Astrocyte (in vitro differentiated cells and primary cell): Measurements from ENCODE around the gene HELT.
"Not testable (repeated sequence)": the region's sequence is repeated elsewhere in the genome, so short reads cannot be mapped to it uniquely, and the experiment has no call there.

ENCODE experiments used
- EZH2 ChIP-seq: IDR thresholded peaks from 2 replicates; pipeline ENCODE4 v1.6.1; 2012; ENCODE audit warnings: mild to moderate bottlenecking, low read length, inconsistent platforms; ENCODE audit not compliant: insufficient read depth
- TF ChIP-seq, protein P1 (sequence below): IDR thresholded peaks from 2 replicates; pipeline ENCODE4 v1.5.1; 2011; ENCODE audit warnings: low read depth, mild to moderate bottlenecking, inconsistent platforms, low read length, moderate library complexity; ENCODE audit not compliant: insufficient read depth

DNA sequence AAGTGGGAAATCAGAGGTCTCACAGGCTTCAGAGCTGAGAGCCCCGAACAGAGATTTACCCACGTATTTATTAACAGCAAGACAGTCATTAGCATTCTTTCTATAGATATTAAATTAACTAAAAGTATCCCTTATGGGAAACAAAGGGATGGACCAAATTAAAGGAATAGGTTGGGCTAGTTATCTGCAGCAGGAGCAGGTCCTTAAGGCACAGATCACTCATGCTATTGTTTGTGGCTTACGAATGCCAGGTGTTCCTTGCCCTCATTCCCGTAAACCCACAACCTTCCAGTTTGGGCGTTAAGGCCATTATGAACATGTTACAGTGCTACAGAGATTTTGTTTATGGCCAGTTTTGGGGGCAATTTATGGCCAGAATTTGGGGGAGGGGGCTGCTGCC, 33.0 kb downstream of the HELT start:
- TF ChIP-seq, protein P1, sequence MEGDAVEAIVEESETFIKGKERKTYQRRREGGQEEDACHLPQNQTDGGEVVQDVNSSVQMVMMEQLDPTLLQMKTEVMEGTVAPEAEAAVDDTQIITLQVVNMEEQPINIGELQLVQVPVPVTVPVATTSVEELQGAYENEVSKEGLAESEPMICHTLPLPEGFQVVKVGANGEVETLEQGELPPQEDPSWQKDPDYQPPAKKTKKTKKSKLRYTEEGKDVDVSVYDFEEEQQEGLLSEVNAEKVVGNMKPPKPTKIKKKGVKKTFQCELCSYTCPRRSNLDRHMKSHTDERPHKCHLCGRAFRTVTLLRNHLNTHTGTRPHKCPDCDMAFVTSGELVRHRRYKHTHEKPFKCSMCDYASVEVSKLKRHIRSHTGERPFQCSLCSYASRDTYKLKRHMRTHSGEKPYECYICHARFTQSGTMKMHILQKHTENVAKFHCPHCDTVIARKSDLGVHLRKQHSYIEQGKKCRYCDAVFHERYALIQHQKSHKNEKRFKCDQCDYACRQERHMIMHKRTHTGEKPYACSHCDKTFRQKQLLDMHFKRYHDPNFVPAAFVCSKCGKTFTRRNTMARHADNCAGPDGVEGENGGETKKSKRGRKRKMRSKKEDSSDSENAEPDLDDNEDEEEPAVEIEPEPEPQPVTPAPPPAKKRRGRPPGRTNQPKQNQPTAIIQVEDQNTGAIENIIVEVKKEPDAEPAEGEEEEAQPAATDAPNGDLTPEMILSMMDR: not testable (repeated sequence)
- TF ChIP-seq EZH2: not testable (repeated sequence)
